Breast epithelium (tissue), 3 donors: ENCODE results near the gene ITGAX.

Experiments
- CTCF ChIP-seq, 3 donors: fragments of 450-650 bp; IDR thresholded peaks; one replicate each; pipeline ENCODE4 v1.5.1; 2016 to 2017; ENCODE audit warnings: antibody characterized with exemption in 3 of 3, mild to moderate bottlenecking in 3 of 3, moderate library complexity in 3 of 3
- POLR2A ChIP-seq: fragments of 450-650 bp; IDR thresholded peaks from one replicate; pipeline ENCODE4 v1.6.1; 2016; ENCODE audit warnings: antibody characterized with exemption, mild to moderate bottlenecking, moderate library complexity

DNA sequence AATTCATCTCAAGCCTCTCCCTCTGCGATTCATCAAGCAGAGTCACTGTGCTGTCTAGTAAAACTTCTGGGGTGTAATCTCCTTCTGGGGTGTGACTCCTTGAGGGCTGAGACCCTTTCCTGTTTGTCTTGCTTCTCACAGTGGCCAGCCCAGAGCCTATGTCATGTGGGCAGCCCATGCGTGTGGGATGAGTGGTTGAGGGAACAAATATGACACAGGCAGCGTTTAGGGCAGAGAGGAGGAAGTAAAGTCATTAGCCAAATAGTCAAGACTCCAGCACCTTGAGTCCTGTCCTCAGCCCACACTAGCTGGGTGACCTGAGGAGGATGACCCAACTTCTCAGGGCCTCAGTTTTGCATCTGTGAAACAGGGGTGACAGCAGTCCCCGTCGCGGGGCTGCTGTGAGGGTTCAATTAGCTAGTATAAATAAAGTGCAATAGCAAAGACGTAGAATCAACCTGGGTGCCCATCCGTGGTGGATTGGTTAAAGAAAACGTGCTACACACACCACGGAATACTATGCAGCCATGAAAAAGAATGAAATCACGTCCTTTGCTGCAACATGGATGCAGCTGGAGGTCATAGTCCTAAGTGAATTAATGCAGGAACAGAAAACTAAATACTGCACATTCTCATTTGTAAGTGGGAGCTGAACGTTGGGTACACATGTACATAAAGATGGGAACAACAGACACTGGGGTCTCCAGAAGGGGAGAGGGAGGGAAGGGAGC lies 4.5 kb upstream of the ITGAX start:
- no peak for TF ChIP-seq CTCF (IDR thresholded peaks at IDR 0.05)
- no peak for TF ChIP-seq POLR2A
